ENCODE results near the gene NEURL4.

NEURL4 gene

GRCh38 chr17:7281074-7281952, 47.8 kb downstream of the NEURL4 start, which contains the start of gene SLC2A4:
Gene SLC2A4 (plus strand): TSS chr17:7281718. CDS start chr17:7281935, 217 bp downstream.
- DNase-seq (ENCODE audit: extremely low read depth in 1 of 2, low read depth in 1 of 2) = peak; percentile 58 to 66

GRCh38 chr17:7280519-7281073, 48.5 kb downstream of the NEURL4 start:
- DNase-seq (ENCODE audit: extremely low read depth in 1 of 2, low read depth in 1 of 2) = peak; percentile 68 to 73

GRCh38 chr17:7279448-7279847, 49.7 kb downstream of the NEURL4 start:
- DNase-seq (ENCODE audit: extremely low read depth in 1 of 2, low read depth in 1 of 2) = no peak

GRCh38 chr17:7266784-7267183, 62.4 kb downstream of the NEURL4 start:
- no peak for DNase-seq (ENCODE audit: extremely low read depth in 1 of 2, low read depth in 1 of 2)

Measured in activated CD8-positive, alpha-beta memory T cell treated with anti-CD3 and anti-CD28 coated beads for 1 hour (primary cell).